GM18951 (cell line): Measurements from ENCODE around the gene CDCA7L.

Source experiments
- POLR2A ChIP-seq: IDR thresholded peaks from 4 replicates; pipeline ENCODE4 v1.6.1; 2011; ENCODE audit warnings: mild to moderate bottlenecking; ENCODE audit not compliant: insufficient read length, insufficient read depth; ENCODE audit errors: extremely low read depth
- in situ Hi-C: fragments of 300-500 bp; cut with MboI; formaldehyde crosslinking; loops from one replicate; pipeline ENCODE4 v1.12.0; 2022; ENCODE audit warnings: low sequenced_read_pairs, mixed read lengths, inconsistent platforms; ENCODE audit not compliant: unreplicated experiment

The CDCA7L gene

GRCh38 chr7:21960922-21961321 lies 15.2 kb upstream of the CDCA7L start:
- in situ Hi-C loops, result no loop called here
- TF ChIP-seq POLR2A, result no peak

DNA sequence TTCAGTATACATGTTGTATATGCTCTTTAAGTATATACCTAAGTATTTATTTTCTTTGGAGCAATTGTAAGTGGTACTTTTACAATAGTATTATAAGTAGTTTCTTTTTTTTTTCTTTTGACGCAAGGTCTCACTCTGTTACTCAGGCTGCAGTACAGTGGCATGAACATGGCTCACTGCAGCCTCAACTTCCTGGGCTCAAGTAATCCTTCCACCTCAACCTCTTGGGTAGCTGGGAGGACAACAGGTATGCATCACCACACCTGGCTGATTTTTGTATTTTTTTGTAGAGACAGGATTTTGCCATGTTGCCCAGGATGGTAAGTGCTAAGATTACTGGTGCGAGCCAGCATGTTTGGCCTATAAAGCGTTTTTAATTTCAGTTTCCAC lies 13.7 kb upstream of the CDCA7L start:
- TF ChIP-seq POLR2A, result no peak
- in situ Hi-C loops, result no loop called here

DNA sequence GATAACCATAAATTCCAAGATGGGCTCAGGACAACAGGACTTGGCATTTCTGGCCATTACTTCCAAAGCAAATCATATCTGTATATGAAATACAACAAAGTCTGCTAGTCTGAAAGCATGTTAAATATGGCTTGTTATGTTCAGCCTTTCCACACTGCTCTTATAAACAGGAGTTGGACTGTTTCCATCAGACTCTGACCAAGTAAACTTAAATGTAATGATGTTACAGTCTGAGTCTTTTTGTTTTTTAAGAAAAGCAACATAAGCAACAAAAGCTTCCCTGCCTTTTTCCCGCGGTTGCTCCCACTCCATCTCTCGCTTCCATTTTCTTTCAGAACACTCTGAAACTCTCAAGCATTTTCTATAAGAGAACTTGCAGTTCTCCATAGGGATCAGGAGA lies 8.1 kb upstream of the CDCA7L start:
- in situ Hi-C loops, result no loop called here
- TF ChIP-seq POLR2A, result no peak

- in situ Hi-C loops, result no loop called here
- TF ChIP-seq POLR2A, result no peak
Observed at GRCh38 chr7:21948887-21949540, 3.3 kb upstream of the CDCA7L start.

GRCh38 chr7:21948364-21948763 lies 2.7 kb upstream of the CDCA7L start:
- in situ Hi-C loops, result no loop called here
- no peak for TF ChIP-seq POLR2A

DNA sequence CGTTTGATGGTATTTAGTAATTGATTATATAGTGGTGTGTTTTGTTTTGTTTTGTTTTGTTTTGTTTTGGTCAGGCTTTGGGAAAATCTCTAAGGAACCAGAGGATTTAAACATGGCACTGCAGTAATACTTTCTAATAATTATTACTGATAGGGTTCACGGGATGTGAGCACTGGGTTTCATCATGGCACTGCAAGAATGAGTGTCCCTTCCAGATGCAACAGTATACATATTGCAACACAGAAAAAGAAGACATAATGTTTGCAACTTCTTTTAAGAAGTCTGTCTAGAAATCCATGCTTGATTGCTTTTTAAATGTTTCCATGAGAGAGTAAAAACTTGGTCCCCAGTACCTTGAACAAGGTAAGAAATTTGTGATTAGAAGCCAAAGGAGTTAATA lies 2.2 kb upstream of the CDCA7L start:
- in situ Hi-C loops, result no loop called here
- no peak for TF ChIP-seq POLR2A

DNA sequence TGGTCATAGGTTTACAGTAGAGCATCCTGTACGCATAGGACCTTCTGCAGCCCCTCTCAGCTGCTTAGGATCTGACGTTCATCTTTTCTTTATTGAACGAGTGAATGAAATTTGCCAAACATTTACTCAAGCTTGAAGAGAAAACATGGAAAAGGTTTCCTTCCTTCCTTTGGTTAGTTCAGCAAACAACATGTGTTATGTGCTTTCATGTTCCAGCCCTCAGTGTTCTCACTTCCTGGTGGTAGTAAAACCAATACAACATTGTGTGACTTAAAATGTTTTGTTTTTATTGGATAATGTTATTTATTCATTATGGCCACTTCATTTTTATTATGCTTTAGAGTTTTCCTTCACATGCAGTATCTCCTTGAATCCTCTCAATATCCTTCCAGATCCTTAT lies 1.4 kb upstream of the CDCA7L start:
- in situ Hi-C loops, result no loop called here
- TF ChIP-seq POLR2A, result no peak

DNA sequence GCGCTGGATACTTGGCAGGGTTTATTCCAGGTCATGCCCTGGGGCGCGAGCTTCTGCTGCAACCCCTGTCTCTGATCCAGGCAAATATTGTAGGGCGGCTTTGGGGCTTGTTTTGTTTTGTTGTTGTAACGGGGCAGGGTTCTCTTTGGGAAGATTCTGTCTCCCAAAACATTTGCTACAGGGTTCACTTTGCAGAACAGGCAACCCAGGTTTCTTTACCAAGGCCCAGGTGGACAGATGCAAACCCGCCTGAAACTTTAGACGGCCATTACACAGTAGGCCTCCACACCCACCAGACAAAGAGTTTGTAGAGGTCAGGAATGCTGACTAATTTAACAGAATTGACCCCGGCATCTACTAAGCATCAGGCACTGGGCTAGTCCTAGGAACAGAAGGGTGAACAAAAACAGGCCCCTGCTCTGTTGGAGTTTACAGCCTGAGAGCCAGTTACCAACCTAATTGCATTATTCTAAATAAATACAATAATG lies 567 bp upstream of the CDCA7L start:
- in situ Hi-C loops, result no loop called here
- TF ChIP-seq POLR2A, result no peak

- in situ Hi-C loops, result no loop called here
- no peak for TF ChIP-seq POLR2A
Observed at GRCh38 chr7:21944616-21945453, 864 bp downstream of the CDCA7L start.

DNA sequence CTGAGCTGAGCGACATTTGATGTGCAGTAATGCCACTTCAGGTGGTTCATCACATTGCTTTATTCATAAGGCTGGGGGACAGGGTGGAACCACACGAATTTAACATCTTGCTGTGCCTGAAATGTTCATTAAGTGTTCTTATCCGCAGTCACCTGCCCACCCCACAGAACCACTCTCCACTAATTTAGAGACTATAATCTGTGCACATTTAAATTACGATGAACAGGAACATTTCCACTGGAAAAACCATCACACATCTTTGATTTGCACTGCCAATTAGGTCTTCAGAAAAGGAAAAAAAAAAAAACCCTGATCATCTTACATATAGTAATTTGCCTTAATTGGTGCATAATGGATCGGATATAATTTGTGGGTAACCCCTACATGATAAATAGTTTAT lies 2.3 kb downstream of the CDCA7L start:
- no peak for TF ChIP-seq POLR2A
- in situ Hi-C loops, result no loop called here

GRCh38 chr7:21942955-21943354 lies 2.7 kb downstream of the CDCA7L start:
- TF ChIP-seq POLR2A, result no peak
- in situ Hi-C loops, result no loop called here

GRCh38 chr7:21941611-21942141 lies 4.0 kb downstream of the CDCA7L start:
- TF ChIP-seq POLR2A, result no peak
- in situ Hi-C loops, result no loop called here

- no peak for TF ChIP-seq POLR2A
- in situ Hi-C loops, result no loop called here
Observed at GRCh38 chr7:21939858-21940372, 5.8 kb downstream of the CDCA7L start.
